SU-DHL-6 (cell line): ENCODE results near the gene APBA3.

Source experiments
- H2AFZ ChIP-seq: fragments of 200-600 bp; sonication (generic); 2 replicates; pipeline ENCODE4 v1.6.1; 2014; ENCODE audit warnings: low read depth, mild to moderate bottlenecking, moderate library complexity, mixed read lengths, antibody characterized with exemption, low read length; ENCODE audit not compliant: severe bottlenecking
- H3F3A ChIP-seq: fragments of 200-600 bp; shearing (Covaris generic); 2 replicates; pipeline ENCODE4 v1.6.0; 2016; ENCODE audit warnings: antibody characterized with exemption, mild to moderate bottlenecking; ENCODE audit not compliant: insufficient read depth
- H3K27ac ChIP-seq: fragments of 200-600 bp; sonication (generic); 2 replicates; pipeline ENCODE4 v1.5.1; 2016; ENCODE audit warnings: low read depth, mild to moderate bottlenecking, low read length, moderate library complexity, mixed read lengths
- H3K27me3 ChIP-seq: fragments of 200-600 bp; sonication (generic), shearing (Covaris generic); 2 replicates; pipeline ENCODE4 v1.6.0; 2014; ENCODE audit warnings: mild to moderate bottlenecking, low read length
- H3K36me3 ChIP-seq: fragments of 200-600 bp; sonication (generic); 2 replicates; pipeline ENCODE4 v1.6.1; 2014; ENCODE audit warnings: mild to moderate bottlenecking, low read length, mixed read lengths
- H3K4me2 ChIP-seq: fragments of 300-600, 200-600 bp; shearing (Covaris generic), sonication (generic); 2 replicates; pipeline ENCODE4 v1.6.0; 2014; ENCODE audit warnings: low read length, low read depth, mild to moderate bottlenecking; ENCODE audit not compliant: poor library complexity, severe bottlenecking
- H3K4me3 ChIP-seq: fragments of 200-600 bp; sonication (generic); 2 replicates; pipeline ENCODE4 v1.5.1; 2014; ENCODE audit warnings: antibody characterized with exemption, low read length, mild to moderate bottlenecking, mixed read lengths; ENCODE audit not compliant: insufficient read depth, poor library complexity, severe bottlenecking
- H3K79me2 ChIP-seq: fragments of 200-600 bp; sonication (generic); 2 replicates; pipeline ENCODE4 v1.6.1; 2014; ENCODE audit warnings: mild to moderate bottlenecking, low read length, moderate library complexity; ENCODE audit not compliant: insufficient read depth
- H3K9ac ChIP-seq: fragments of 200-600 bp; sonication (generic); 2 replicates; pipeline ENCODE4 v1.7.0; 2014; ENCODE audit warnings: mild to moderate bottlenecking, low read length
- H3K9me2 ChIP-seq: fragments of 200-600 bp; sonication (generic); replicated peaks from 2 replicates; pipeline ENCODE4 v1.6.1; 2014; ENCODE audit warnings: low read length; ENCODE audit not compliant: insufficient read depth
- H3K9me3 ChIP-seq: fragments of 200-600 bp; sonication (generic); 2 replicates; pipeline ENCODE4 v1.6.1; 2014; ENCODE audit warnings: low read length, mixed read lengths; ENCODE audit not compliant: insufficient read depth
- H4K20me1 ChIP-seq: fragments of 200-600 bp; sonication (generic); 2 replicates; pipeline ENCODE4 v1.6.1; 2014; ENCODE audit warnings: low read depth, mild to moderate bottlenecking, antibody characterized with exemption, low read length, moderate library complexity, mixed read lengths
- CTCF ChIP-seq: fragments of 200-600 bp; sonication (generic); IDR thresholded peaks from one replicate; pipeline ENCODE4 v1.5.1; 2017; ENCODE audit warnings: antibody characterized with exemption, mild to moderate bottlenecking, low read length, moderate library complexity; ENCODE audit not compliant: insufficient read depth, poor library complexity, severe bottlenecking
- EZH2phosphoT487 ChIP-seq: fragments of 200-600 bp; sonication (generic), shearing (Covaris generic); conservative IDR thresholded peaks from 2 replicates; pipeline ENCODE4 v1.6.1; 2018; ENCODE audit warnings: mild to moderate bottlenecking, antibody characterized with exemption, low read length, moderate library complexity, mixed read lengths

Gene APBA3

GRCh38 chr19:3803114-3803888, 41.8 kb upstream of the APBA3 start:
- no peaks in the 10 kb centered on the region for H3F3A ChIP-seq
- no peak overlapping the region for H3K4me3 ChIP-seq
- no peaks in the 10 kb centered on the region for H4K20me1 ChIP-seq
- no peaks in the 10 kb centered on the region for H3K9me2 ChIP-seq
- no peak overlapping the region for H3K9ac ChIP-seq
- no peaks in the 10 kb centered on the region for H3K79me2 ChIP-seq
- TF ChIP-seq CTCF = no peak
- no peak for TF ChIP-seq EZH2phosphoT487
- no peaks in the 10 kb centered on the region for H3K27me3 ChIP-seq
- no peak overlapping the region for H3K27ac ChIP-seq
- H3K9me3 ChIP-seq = no peaks in the 10 kb centered on the region
- H2AFZ ChIP-seq = no peak overlapping the region
- no peaks in the 10 kb centered on the region for H3K36me3 ChIP-seq
- no peak overlapping the region for H3K4me2 ChIP-seq

GRCh38 chr19:3801412-3802096, 40.1 kb upstream of the APBA3 start:
- TF ChIP-seq CTCF (no peak), EZH2phosphoT487 (no peak)
- H3K79me2 ChIP-seq = no peaks in the 10 kb centered on the region
- H3K27ac ChIP-seq = no peak overlapping the region
- no peaks in the 10 kb centered on the region for H4K20me1 ChIP-seq
- H3K9me3 ChIP-seq = no peaks in the 10 kb centered on the region
- no peaks in the 10 kb centered on the region for H3K36me3 ChIP-seq
- H3F3A ChIP-seq = no peaks in the 10 kb centered on the region
- no peak overlapping the region for H3K9ac ChIP-seq
- no peaks in the 10 kb centered on the region for H3K9me2 ChIP-seq
- H3K4me3 ChIP-seq = no peak overlapping the region
- H2AFZ ChIP-seq = no peak overlapping the region
- H3K4me2 ChIP-seq = no peak overlapping the region
- no peaks in the 10 kb centered on the region for H3K27me3 ChIP-seq

- Histone ChIP-seq H3K9ac (no peak overlapping the region), H3K4me2 (no peak overlapping the region)
These were observed 39.5 kb upstream of the APBA3 start for GRCh38 chr19:3800996-3801395.

More at GRCh38 chr19:3800996-3801395, 39.5 kb upstream of the APBA3 start:
- no peaks in the 10 kb centered on the region for H3K9me2 ChIP-seq
- no peak overlapping the region for H3K4me3 ChIP-seq
- H3K79me2 ChIP-seq = no peaks in the 10 kb centered on the region
- H3K9me3 ChIP-seq = no peaks in the 10 kb centered on the region
- no peaks in the 10 kb centered on the region for H3F3A ChIP-seq
- no peak overlapping the region for H3K27ac ChIP-seq
- no peaks in the 10 kb centered on the region for H3K27me3 ChIP-seq
- TF ChIP-seq CTCF (no peak), EZH2phosphoT487 (no peak)
- no peaks in the 10 kb centered on the region for H3K36me3 ChIP-seq
- no peaks in the 10 kb centered on the region for H4K20me1 ChIP-seq
- H2AFZ ChIP-seq = no peak overlapping the region
